GM18507 (cell line): ENCODE data around the gene ZNF407.

ENCODE experiments used
- DNase-seq: peaks from one replicate; pipeline ENCODE4 v3.0.0; 2011; ENCODE audit warnings: low read depth; ENCODE audit not compliant: insufficient read length; ENCODE audit errors: extremely low spot score
- FAIRE-seq: peaks from 2 replicates; lab custom pipeline; 2011; peaks lifted over from hg19 to GRCh38; lab: Jason Lieb, UNC

Gene ZNF407

DNA sequence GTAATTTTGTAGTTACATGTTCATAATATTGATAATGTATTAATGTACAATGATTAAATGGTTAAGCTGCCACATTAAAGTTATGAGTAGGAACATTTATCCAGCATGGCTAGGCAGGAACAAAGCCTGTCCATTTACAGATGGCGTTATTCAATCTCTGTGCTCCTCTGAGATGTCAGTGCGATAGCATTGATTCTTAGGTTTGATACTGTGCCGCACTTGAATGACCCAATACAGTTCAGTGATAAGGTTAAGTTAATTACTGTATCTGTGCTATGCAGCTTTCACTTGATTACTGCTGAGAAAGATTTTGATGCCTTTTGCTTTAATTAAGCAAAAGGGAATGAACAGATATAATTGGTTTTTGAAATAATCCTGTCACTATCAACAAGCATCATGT lies 111.8 kb downstream of the ZNF407 start:
- no peak for DNase-seq
- no peak for FAIRE-seq

DNA sequence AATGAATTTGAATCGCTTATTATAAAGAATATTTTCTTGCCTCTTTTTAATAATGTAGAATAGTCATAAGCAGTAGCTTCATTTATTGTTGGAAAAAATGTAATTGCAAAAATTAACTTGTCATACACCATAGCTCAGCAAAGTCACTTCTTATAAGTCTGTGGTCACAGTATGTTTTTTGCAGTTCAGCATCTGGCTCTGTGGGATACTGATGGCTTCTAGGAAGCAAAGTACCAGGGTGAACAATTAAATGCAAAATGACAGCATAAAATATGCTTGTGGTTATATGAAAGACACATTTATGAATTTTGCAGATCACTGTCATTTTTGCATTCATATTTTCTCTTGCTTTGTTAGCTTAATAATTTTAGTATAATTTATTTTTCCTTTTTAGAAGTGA lies 116.5 kb downstream of the ZNF407 start:
- DNase-seq, result no peak
- FAIRE-seq, result no peak

DNA sequence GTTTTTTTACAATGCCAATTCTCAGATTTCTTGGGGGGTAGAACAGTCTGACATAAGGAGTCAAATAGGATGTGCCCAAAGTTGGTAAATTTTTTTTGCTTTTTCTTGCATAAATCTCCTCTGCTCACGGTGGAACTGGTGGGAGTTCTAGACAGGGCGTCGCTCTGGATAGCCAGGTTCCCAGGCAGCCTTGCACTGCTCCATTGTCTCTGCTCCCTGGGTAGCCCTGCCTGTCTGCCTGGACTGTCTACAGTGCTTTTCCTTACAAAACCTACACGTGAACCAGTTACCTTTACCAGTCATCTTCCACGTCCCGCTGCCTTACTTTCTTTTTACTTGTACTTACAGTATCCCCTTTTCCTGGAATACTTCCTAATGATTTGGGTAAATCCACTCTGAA lies 117.1 kb downstream of the ZNF407 start:
- DNase-seq, result no peak
- no peak for FAIRE-seq

DNA sequence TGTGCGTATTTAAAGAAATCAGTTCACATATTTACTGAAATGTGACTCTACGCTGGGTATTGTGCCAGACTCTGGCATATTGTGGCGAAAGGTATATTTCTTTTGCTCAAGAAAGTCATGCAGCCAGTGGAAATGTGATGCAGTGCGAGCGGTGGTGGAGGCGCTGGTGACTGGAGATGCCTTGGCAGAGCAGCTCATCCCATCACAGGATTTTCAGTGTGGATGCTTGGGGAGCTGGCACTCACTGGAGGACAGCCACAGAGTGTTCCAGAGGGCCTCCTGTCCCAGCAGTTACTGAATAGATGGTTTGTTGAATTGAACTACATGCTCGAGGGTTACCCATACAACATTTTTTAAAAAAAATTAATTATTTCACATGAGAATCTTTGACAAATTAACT lies 117.6 kb downstream of the ZNF407 start:
- FAIRE-seq (no peak), DNase-seq (no peak)

DNA sequence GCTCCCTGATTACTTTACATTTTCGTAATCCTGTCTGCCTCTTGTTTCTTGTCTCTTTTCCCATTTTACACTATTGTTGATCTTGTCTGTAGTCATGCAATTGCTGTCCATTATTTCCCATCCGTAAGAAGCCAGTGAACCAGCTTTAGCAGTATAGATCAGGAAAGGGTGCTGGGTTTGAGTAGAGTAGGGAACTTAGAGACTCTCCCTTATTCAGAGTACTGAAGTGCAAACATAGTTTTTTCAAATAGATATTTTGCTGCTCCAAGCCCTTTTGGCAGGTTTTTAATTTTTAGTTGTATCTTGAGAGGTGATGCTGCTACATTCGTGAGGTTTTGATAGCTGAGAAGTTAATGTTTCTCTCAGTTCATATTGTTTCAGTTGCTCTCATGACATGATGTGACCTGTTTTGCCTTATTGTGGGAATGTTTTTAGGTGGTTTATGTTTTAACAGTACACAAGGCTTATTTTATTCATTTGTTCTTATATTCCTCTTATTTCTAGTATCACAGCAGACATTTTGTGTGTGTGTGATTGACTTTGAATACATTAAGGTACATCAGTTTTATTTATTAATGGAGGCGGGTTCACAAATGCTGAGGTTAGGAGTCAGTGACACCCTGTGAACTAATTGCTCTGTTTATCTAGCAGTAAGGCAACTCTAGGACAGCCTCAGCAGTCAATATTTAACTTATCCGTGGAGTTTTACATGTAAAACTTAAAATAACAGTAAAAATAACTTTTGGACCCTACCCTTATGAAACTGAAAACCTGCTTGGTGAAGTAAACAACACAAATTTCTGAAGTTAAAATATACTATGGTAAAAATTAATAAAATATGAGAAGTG lies 118.4 kb downstream of the ZNF407 start:
- FAIRE-seq (no peak), DNase-seq (no peak)

DNA sequence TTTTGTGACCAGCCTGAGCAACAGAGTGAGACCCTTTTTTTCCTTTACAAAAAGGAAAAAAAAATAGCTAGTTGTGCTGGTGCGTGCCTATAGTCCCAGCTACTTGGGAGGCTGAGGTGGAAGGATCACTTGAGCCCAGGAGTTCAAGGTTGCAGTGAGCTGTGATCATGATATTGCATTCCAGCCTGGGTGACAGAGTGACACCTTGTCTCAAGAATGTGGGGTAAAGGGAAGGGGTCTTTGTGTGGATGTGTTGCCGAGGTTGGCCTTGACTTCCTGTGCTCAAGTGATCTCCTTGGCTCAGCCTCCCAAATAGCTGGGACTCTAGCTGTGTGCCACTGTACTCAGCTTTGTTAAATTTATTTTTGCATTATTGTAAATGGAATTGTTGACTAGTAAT lies 120.6 kb downstream of the ZNF407 start:
- no peak for DNase-seq
- no peak for FAIRE-seq

DNA sequence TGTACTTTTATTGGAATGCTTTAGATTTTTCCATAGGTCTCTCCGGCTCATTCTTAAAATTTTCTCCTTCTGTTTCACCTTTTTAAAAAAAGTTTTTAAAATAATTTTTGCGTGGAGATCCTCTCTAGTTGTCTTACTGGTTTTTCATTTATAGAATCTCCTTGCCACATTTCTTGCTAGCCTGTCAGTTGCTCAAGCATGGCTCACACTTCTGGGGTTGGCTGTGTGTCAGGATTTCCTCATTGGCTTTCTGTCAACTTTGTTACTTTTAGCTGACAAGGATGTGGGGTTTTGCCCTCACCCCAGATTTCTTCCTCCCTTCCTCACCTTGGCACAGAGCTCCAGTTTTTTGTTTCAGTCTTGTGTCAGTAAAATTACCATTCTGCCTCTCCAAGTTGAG lies 124.6 kb downstream of the ZNF407 start:
- FAIRE-seq (peak; percentile 39), DNase-seq (no peak)

DNA sequence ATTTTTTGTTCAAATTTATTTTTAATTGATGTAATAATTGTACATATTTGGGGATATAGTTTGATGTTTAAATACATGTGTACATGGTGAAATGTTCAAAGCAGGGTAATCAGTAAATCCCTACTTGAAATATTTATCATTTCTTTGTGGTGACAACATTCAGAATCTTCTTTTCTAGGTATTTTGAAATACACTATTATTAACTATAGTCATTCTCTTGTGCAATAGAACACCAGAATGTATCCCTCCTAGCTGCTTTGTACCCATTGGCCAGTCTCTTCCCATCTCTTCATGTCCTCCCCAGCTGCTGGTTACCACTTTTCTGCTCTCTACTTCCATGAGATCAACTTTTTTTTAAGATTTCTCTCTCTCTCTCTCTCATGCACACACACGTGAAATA lies 126.5 kb downstream of the ZNF407 start:
- DNase-seq, result no peak
- no peak for FAIRE-seq

DNA sequence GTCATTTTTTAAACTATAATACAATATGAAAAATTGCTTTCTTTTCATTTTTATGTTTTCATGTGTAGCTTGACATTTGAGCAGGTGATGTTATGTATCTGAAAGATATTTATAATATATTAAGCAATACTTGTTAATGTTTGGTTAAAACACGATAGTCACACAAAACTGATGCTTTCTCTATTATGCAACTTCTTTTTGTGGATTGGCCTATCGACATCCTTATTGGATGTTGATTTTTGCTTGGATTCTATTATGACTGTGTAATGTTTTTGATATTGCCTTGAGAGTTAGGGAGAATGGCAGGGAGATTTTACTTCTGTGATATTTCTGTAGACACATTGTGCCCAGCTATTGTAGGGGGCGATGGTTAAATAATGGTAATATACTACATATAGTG lies 128.0 kb downstream of the ZNF407 start:
- DNase-seq, result no peak
- FAIRE-seq, result no peak

DNA sequence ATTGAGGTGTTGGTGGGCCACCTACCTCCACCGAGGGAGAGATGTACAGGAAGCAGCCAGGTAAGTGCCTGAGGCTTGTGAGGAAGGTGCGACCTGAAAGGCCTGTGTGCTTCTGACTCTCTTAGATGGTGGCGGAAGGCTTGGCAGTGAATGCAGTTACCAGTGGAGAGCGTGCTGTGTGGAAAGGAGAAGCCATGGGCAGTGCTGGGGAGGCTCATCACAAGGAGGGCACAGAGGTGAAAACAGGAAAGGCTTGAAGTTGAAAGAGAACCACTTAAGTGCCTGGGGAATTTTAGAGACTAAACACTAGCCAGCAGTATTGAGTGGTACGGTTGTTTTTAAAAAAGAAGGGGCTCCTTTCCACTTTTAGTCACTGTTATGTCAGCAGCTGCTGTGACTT lies 130.9 kb downstream of the ZNF407 start:
- no peak for DNase-seq
- FAIRE-seq, result no peak

DNA sequence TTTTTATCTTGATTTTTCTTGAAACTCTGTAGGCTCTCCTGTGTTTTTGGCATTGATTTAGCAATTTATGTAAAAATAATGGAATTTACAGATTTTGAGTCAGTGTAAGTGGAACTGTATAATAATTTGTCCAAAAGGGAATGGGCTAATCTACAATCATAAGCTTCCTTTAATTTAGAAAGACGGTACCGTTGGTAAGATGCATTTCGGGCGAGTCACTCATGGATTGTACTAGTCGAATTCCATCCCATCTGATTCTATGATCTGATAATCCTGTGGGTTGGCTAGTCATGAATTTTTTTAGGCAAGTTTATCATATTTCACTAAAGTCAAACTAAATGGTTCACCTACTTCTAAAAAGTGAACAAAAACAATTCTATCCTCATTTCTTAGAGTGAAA lies 133.4 kb downstream of the ZNF407 start:
- FAIRE-seq (no peak), DNase-seq (no peak)

DNA sequence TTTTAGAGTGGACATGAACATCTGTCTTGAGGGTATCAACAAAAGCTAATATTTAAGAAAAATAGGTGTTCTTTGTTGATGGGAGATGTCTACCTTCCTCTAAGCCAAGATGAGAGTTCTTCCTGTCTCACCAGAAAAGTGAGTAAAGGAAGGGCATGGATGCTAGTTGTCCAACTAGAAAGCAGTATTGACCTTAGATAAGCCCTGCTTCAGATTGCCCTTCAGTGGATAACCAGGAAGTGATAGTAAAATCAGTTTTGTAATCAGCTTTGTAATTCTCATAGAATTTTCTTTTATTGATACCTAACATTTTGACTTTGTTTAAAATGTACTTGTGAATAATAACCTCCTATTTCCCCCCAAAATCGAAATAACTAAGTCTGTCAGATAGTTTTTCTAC lies 134.7 kb downstream of the ZNF407 start:
- DNase-seq (no peak), FAIRE-seq (no peak)

DNA sequence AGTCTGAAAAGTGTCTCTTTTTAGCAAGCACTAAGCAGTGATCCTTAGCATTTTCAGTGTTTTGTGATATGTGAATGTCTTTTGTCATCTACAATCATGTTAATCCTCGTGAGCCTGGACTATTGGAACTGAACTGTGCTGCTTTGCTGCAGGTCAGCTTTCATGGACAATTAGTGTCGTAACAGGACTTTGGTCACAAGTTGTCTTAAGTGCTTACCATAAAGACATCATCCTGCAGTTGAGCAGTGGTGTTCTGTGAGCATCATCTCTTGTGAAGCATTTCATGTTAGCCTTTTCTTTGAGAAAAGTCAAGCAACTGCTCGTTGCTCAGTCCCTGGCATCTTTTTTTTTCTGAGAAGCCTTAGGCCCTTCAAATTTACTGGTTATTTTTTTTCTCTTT lies 135.9 kb downstream of the ZNF407 start:
- no peak for DNase-seq

DNA sequence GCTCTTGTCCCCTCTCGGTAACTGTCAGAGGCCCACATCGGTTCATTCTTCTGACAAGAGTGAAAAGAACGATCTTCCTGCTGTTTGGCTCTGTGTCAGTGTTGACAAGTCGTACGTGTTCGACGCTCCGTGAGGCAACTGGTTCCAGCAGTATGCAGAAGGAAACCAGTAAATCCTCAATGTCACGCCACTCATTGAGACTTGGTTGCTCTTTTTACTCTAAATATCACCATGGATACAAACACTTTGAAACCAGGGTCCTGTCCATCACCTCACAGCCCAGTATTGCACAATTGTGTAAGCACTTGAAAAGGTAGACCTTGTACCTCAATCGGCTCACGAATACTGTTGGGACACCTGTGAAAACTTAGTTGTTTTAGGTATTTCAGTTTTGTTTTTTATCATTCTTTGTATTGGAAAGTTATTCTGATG lies 136.4 kb downstream of the ZNF407 start:
- no peak for DNase-seq
- no peak for FAIRE-seq

More for the DNA sequence above, 135.9 kb downstream of the ZNF407 start:
- no peak for FAIRE-seq

DNA sequence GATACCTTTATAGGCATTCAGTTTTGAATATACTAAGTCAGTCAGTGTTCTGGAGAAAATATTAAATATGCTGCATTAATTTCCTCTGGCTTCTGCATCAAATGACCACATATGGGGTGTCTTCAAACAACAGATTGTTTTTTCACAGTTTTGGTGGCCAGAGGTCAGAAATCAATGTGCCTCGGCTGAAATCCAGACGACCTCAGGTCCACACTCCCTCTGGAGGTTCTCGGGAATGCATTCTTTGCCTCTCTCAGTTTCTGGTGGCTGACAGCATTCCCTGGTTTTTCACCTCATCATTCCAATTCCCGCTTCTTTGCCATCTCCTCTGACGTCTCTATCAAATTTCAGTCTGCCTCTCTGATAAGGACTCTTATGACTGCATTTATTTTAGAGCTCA lies 142.3 kb downstream of the ZNF407 start:
- DNase-seq, result no peak
- no peak for FAIRE-seq

DNA sequence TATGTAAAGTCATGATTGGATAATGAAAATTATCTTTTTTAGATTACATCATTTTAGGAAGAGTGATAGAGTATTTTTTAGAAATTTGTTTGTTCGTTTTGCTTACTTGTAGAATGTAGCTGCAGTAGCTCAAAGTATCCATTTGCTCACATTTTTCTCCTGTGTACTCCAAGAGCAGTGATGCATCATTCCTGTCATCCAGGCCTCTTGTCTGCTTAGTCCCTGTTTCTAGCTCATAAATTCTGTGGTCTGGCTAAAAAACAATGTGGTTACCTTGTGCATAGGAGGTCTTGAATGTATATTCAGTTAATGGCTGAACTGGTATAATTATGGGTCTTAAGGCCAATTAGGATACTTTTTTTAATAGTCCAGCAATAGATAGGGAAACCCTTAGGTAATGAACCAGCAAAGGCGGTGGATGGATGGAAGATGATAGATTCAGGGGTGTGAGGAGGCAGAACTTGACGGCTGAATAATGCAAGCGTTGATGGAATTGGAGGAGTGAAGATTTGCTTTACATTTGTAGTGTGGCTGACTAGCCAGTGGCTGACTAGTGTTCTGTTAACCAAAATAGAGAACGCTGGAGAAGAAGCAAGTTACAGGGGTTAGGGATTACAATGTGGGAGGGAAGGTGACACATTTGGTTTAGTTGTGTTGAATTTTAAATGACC lies 145.0 kb downstream of the ZNF407 start:
- FAIRE-seq, result no peak
- DNase-seq, result no peak

DNA sequence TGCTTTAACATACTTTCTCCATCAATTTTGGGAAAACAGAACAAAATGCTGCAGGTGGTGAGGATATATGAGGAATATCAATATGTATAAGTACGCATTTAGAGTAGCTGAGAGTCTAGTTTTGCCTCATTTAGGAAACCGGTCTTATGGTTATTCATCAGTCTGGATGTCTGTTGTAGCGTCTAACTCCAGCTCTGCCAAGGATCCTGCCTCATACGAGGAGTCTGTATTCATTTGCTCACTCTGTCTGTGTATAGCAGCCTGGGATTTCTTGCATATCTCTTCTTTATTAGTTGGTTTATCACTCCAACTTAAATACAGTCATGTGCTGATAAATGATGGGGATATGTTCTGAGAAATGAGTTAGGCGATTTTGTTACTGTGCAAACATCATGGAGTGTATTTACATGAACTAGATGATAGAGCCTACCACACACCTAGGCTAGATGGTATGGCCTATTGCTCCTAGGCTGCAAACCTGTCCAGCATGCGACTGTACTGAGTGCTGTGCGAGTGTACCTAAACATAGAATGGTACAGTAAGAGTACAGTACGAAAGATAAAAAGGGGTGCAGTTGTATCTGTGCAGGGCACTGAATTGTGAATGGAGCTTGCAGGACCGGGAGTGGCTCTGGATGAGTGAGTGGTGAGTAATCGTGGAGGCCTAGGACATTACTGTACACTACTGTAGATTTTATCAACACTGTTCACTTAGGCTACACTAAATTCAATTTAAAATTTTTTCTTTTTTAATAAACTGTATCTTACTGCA lies 148.1 kb downstream of the ZNF407 start:
- no peak for DNase-seq
- FAIRE-seq, result no peak

DNA sequence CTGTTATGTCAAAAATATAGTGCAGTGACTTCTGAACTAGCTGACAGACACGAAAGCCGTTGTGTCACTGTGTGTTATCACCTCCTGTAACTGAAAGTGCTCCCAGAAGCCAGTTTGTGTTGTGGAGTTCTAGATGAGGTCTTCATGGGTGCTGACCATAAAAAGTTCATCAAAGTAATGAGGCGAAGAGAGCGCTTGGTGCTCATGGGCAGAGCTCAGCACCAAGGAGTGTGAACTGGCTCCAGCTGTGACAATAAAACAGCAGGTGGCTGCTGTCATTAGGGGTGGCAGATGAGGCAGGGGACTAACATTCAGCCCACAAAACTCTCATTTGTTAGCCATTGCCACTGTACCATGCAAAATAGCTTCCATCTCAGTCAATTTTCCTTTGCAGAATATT lies 151.1 kb downstream of the ZNF407 start:
- FAIRE-seq (no peak), DNase-seq (no peak)

DNA sequence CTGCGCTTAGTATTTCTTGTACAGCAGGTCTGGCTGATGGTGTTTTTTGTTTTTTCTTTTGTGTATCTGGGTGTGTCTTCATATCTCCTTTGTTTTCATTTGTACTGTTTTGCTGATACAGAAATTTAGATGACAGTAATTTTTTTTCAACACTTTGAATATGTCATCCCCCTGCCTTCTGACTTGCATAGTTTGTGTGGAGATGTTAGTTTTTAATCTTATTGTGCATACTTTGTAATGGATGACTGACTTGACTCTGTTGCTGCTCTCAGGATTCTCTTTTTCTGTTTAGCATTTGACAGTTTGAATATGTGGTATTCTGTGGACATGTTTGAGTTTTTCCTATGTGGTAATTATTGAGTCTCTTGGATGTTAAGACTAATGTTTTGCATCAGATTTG lies 161.3 kb downstream of the ZNF407 start:
- no peak for FAIRE-seq
- DNase-seq, result no peak

DNA sequence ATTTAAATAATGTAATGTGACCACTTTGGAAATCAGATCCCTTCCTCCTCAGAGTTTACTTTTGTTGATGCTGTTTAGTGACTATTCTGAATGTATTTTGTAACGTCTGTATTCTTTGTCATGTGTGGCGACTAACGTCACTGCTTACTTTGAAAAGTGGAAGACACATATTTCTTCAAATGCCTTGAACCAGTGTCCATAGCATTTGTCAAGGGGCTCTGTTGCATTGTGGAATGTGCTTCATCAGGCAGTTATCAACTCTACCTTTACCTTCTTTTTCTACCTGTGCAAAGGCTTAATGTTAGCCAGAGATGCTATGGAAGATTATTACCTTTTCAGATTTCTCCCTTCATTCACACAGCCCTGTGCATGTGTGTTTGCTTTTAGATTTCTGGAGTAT lies 162.4 kb downstream of the ZNF407 start:
- no peak for FAIRE-seq

More for the DNA sequence above, 162.4 kb downstream of the ZNF407 start:
- no peak for DNase-seq
